D721Med (cell line): ENCODE measurements around the gene DDX20.

Experiments
- DNase-seq: peaks from one replicate; pipeline ENCODE4 v3.0.0; 2011; ENCODE audit warnings: low spot score; ENCODE audit not compliant: insufficient read length
- FAIRE-seq: peaks from 2 replicates; lab custom pipeline; 2011; peaks lifted over from hg19 to GRCh38; lab: Jason Lieb, UNC
- CTCF ChIP-seq: IDR thresholded peaks from 2 replicates; pipeline ENCODE4 v1.5.1; 2012; ENCODE audit warnings: mild to moderate bottlenecking, control low read depth; ENCODE audit not compliant: insufficient read depth; ENCODE audit errors: missing control alignments

DDX20 gene

DNA sequence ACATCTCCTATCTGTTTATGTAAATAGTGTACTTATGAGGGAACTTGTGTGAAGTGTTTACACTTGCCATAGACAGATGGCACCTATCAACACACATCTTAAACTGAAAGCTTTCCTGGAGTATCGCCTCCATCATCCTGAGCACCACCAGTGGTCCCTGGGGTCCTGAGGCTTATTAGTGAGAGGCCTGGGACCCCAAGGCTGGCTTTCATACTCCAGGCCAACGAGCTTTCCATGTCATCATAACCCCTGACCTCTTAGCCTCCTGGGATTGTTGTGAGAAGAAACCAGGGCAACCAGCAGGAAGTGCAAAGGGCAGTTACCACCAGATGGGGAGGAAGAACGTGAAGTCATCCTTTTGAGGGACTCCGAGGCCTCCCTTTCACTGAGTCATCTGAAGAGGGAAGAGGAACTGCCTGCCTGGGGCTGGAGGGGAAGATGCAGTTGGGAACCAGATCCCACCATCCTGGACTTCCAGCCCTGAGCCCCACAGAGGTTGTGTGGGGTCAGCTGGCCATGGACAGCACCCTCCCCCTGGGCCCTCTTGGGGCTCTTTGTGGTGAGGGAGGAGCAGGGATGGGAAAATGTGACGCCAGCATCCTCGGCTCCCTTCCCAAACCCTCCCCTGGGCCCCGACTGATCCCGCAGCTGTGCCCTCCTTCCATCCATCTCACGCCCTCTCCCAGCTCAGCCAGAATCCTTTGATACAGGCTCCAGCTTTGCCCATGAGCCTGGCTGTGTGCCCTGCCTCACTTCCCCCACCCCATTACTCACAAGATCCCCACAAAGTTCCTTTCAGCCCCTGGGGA, 22.3 kb upstream of the DDX20 start:
- TF ChIP-seq CTCF, result no peak
- FAIRE-seq, result no peak
- DNase-seq, result no peak

- TF ChIP-seq CTCF, result no peak
- DNase-seq (no peak), FAIRE-seq (no peak)
These were observed 21.7 kb upstream of the DDX20 start for GRCh38 chr1:111733992-111734341.

- no peak for DNase-seq
- no peak for FAIRE-seq
- TF ChIP-seq CTCF, result no peak
These were observed 21.3 kb upstream of the DDX20 start for GRCh38 chr1:111734426-111734825.

- DNase-seq, result no peak
- FAIRE-seq, result no peak
- TF ChIP-seq CTCF, result no peak
These were observed 20.8 kb upstream of the DDX20 start for GRCh38 chr1:111734856-111735255.

DNA sequence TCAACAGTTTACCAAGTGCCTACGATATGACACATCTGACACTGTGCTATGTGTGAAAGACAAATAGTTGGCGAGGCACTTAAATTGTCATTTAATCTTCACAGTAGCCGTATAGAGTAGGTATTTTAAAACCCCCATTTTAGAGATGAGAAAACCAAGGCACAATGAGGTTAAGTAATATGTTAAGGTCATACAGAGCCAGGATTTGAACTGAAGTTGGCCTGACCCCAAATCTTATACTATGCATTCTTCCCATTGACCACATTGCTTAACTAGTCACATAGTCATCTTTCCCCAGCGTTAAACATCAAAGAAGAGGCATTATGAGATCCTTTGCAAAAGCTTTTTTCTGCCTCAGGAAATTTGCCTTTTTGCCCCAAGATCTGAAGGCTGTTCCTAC, 20.4 kb upstream of the DDX20 start:
- DNase-seq (no peak), FAIRE-seq (no peak)
- TF ChIP-seq CTCF, result no peak

GRCh38 chr1:111735858-111736544, 19.7 kb upstream of the DDX20 start:
- no peak for TF ChIP-seq CTCF
- DNase-seq (no peak), FAIRE-seq (no peak)
